ENCODE data around the gene SNX18. TPM values are rescaled to one million over a fixed set of nuclear protein-coding genes. Genes with fewer than 3 reads are reported as not detected.
A peak's percentile ranks its signal among the peaks of the same experiment; 100 is the strongest.

SNX18 gene
- total and polyA plus RNA-seq, 8 donors = 15.3 to 39.2 (median 20.0) TPM

- Histone ChIP-seq H3K27ac (no peak overlapping the region), H3K27me3 (no peaks in the 10 kb centered on the region), H3K9me3 (no peaks in the 10 kb centered on the region), H3K4me1 (peaks cover 0 to 25% of the 10 kb centered on the region in 2 donors), H3K36me3 (no peaks in the 10 kb centered on the region), H3K4me3 (no peak overlapping the region)
- DNase-seq (peak in 1 of 4 donors; percentile 35), ATAC-seq (peak; percentile 44)
- TF ChIP-seq CTCF (IDR thresholded peaks at IDR 0.05) = no peak
- intact Hi-C loops (cut with DNase I) = no loop called here
Observed at GRCh38 chr5:54577528-54577927, 60.0 kb downstream of the SNX18 start.

- intact Hi-C loops (cut with DNase I) = no loop called here
- Histone ChIP-seq H3K9me3 (no peaks in the 10 kb centered on the region), H3K27ac (no peak overlapping the region), H3K36me3 (no peaks in the 10 kb centered on the region), H3K4me1 (peaks cover 0 to 25% of the 10 kb centered on the region in 2 donors), H3K4me3 (no peak overlapping the region), H3K27me3 (no peaks in the 10 kb centered on the region)
- no peak for TF ChIP-seq CTCF (IDR thresholded peaks at IDR 0.05)
- ATAC-seq = no peak
- no peak for DNase-seq
Observed at GRCh38 chr5:54577937-54578653, 60.5 kb downstream of the SNX18 start.

- H3K4me3 ChIP-seq = no peak overlapping the region
- no peak overlapping the region for H3K27ac ChIP-seq
- intact Hi-C loops (cut with DNase I) = no loop called here
- ATAC-seq (no peak), DNase-seq (no peak)
- no peaks in the 10 kb centered on the region for H3K36me3 ChIP-seq
- peaks cover 0 to 19% of the 10 kb centered on the region in 2 donors for H3K4me1 ChIP-seq
- TF ChIP-seq CTCF (IDR thresholded peaks at IDR 0.05) = no peak
- H3K27me3 ChIP-seq = no peaks in the 10 kb centered on the region
- no peaks in the 10 kb centered on the region for H3K9me3 ChIP-seq
Observed at GRCh38 chr5:54579591-54580295, 62.2 kb downstream of the SNX18 start.

- Histone ChIP-seq H3K4me1 (peaks cover 0 to 19% of the 10 kb centered on the region in 2 donors), H3K36me3 (no peaks in the 10 kb centered on the region), H3K27ac (peak overlapping the region in 1 of 2 donors; percentile 63), H3K9me3 (peaks cover 0 to 3% of the 10 kb centered on the region in 2 donors), H3K4me3 (no peak overlapping the region), H3K27me3 (no peaks in the 10 kb centered on the region)
- DNase-seq (no peak), ATAC-seq (peak; percentile 70)
- TF ChIP-seq CTCF (IDR thresholded peaks at IDR 0.05) = no peak
- intact Hi-C loops (cut with DNase I) = no loop called here
Observed at GRCh38 chr5:54580997-54581811, 63.6 kb downstream of the SNX18 start.

Data from left lung (tissue), 10 donors.